ENCODE measurements around the gene MICALL2. TPM values are rescaled to one million over a fixed set of nuclear protein-coding genes. Genes with fewer than 3 reads are reported as not detected.

MICALL2 gene
- polyA plus RNA-seq, 1 experiment = 11.1 TPM

DNA sequence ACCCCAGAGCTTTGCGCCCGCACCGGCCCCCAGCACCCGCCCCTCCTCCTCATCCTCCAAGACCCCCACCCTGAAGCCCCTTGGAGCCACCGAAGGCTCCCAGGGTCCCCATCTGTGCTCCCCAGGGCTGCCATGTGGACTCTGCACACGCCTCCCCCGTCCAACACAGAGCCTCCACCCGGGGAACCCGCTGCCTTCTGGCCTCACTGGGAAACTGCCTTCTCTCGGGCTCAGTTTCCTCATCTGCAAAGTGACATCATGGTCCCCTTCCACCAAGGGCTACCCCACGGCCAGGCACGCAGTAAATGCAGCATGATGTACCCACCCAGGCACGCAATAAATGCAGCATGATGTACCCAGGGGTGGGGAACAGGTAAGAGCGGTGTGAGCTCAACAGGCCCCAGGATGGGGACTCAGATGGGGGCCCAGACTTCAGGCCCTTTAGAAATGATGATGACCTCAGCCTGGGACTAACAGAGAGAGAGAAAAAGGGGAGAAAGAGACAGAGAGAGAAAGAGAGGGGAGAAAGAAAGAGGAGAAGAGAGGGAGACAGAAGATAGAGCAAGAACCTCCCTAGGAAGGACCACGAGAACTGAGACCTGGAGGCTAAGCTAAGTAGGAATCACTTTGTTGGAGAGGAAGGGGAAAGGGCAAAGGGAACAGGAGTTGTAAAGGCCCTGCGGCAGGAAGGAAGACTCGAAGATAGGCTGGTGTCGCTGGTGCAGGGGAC, 2.5 kb upstream of the MICALL2 start:
- POLR2A ChIA-PET = no interaction called here
- no peaks in the 10 kb centered on the region for H3K27me3 ChIP-seq (ENCODE audit: control insufficient read depth, insufficient read depth, low read length)
- H3K36me3 ChIP-seq (ENCODE audit: control insufficient read depth, insufficient read depth, low read length) = no peaks in the 10 kb centered on the region
- no peak for DNase-seq (ENCODE audit: low read depth)
- CTCF ChIA-PET = interaction anchor here (0.7 to 6.5 kb wide), 3 partner anchors 12 to 177 kb away, joined by 3 to 31 read pairs (median 4); no protein-coding TSS in a partner anchor
- TF ChIP-seq, protein P1, sequence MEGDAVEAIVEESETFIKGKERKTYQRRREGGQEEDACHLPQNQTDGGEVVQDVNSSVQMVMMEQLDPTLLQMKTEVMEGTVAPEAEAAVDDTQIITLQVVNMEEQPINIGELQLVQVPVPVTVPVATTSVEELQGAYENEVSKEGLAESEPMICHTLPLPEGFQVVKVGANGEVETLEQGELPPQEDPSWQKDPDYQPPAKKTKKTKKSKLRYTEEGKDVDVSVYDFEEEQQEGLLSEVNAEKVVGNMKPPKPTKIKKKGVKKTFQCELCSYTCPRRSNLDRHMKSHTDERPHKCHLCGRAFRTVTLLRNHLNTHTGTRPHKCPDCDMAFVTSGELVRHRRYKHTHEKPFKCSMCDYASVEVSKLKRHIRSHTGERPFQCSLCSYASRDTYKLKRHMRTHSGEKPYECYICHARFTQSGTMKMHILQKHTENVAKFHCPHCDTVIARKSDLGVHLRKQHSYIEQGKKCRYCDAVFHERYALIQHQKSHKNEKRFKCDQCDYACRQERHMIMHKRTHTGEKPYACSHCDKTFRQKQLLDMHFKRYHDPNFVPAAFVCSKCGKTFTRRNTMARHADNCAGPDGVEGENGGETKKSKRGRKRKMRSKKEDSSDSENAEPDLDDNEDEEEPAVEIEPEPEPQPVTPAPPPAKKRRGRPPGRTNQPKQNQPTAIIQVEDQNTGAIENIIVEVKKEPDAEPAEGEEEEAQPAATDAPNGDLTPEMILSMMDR (IDR thresholded peaks at IDR 0.05; ENCODE audit: insufficient read depth, low read depth, low read length) = no peak
- no peak overlapping the region for H3K4me3 ChIP-seq (ENCODE audit: low read depth, low read length)

DNA sequence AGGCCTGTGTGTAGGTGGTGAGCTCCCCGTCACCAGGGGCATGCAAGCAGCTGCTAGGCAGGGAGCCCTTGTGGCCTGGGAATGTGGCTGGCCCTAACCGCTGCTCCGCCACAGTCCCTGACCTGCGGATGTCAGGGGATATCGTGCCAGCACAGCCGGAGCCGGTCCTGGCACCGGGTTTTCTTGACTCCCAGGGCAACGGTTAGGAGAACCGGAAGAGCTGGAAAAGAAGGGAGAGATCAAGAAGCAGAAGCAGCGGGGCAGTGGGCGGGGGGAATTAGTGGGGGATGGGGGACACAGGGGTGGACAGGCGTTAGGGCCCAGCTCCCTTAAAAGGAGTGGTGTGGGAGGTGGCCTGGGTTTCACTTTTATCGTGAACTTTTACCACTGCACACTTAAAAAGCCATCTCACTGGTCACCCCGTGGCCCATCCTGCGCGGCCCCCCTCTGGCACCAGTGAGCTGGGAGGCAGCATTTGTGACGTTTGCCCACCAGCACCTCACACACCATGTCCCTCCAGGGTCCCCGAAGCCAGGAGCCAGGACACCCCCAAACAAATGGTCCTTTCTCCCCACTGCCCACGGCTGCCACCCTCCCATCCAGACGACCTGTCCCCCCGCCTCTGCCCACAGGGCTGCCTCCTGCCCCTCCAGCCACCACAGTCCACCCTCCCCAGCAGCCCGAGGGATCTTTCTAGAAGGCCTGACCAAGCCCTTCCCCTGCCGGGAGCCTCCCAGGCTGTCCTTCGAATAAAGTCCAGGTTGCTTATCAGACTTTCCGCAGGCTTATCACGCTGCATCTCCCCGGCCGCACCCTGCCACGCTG, 1.8 kb upstream of the MICALL2 start:
- H3K4me3 ChIP-seq (ENCODE audit: low read depth, low read length) = no peak overlapping the region
- H3K27me3 ChIP-seq (ENCODE audit: control insufficient read depth, insufficient read depth, low read length) = no peaks in the 10 kb centered on the region
- no peak for DNase-seq (ENCODE audit: low read depth)
- ChIA-PET CTCF (interaction anchor here (0.7 to 6.5 kb wide), 4 partner anchors 13 to 278 kb away, joined by 3 to 31 read pairs (median 4); no protein-coding TSS in a partner anchor), POLR2A (no interaction called here)
- TF ChIP-seq, protein P1 (IDR thresholded peaks at IDR 0.05; ENCODE audit: insufficient read depth, low read depth, low read length) = no peak
- H3K36me3 ChIP-seq (ENCODE audit: control insufficient read depth, insufficient read depth, low read length) = no peaks in the 10 kb centered on the region

DNA sequence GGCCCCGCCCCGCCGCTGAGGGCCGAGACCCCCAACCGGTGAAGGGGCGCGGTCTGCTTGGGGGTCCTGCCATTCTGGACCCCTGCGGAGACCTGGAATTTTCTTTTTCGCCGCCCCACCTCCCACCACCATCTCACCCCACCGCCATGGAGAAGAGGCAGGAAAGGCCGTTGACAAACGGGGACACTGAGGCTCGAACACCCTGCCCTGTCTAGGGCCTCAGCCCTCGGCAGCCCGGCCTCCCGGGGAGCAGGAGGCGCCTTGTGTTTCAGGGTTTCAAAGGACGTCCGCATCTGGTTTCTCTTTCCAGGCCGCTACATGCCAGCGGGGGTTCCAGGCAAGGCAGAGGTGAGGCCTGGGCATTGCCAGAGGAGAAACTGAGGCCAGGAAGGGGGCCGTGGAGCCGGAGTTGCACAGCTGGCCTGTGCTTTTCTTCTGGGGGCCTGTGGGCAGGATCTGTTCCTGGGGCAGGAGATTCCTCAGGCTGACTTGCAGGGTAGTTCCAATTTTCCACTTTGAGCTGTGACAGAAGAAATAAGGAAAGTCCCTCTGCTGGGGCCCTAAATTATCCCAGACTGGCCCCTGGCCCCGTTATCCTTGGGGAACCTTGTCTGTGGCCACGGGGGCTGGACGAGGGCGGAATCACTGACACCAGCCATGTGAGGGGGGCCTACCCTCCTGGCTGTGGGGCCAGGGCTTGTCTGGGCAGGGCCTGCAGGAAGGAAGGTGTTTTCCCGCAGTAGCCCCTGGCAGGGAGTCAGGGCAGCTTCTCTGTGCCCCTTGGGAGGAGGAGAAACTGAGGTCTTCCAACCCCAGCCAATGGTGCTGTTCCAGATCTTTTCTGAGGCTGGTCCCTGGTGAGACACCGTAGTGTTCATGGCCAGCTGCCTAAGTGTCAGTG, 900 bp upstream of the MICALL2 start:
- TF ChIP-seq, protein P1 (IDR thresholded peaks at IDR 0.05; ENCODE audit: insufficient read depth, low read depth, low read length) = no peak
- Histone ChIP-seq H3K4me3 (ENCODE audit: low read depth, low read length) (peak overlapping the region; percentile 51), H3K27me3 (ENCODE audit: control insufficient read depth, insufficient read depth, low read length) (no peaks in the 10 kb centered on the region), H3K36me3 (ENCODE audit: control insufficient read depth, insufficient read depth, low read length) (no peaks in the 10 kb centered on the region)
- ChIA-PET POLR2A (no interaction called here), CTCF (interaction anchor here (1.1 to 6.5 kb wide), 3 partner anchors 14 to 277 kb away, joined by 3 to 31 read pairs (median 4); no protein-coding TSS in a partner anchor)
- DNase-seq (ENCODE audit: low read depth) = no peak

DNA sequence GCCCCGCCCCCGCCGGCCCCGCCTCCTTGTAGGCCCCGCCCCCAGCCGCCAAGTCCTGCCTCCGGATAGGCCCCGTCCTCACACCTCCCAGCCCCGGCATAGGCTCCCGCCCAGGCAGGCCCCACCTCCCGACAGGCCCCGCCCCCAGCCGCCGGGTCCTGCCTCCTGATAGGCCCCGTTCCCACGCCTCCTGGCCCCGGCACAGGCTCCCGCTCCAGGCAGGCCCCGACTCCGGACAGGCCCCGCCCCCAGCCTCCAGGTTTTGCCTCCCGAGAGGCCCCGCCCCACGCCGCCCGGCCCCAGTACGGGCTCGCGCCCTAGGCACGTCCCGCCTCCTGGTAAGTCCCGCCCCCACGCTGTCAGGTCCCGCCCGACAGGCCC, 232 bp upstream of the MICALL2 start:
- Histone ChIP-seq H3K27me3 (ENCODE audit: control insufficient read depth, insufficient read depth, low read length) (no peaks in the 10 kb centered on the region), H3K4me3 (ENCODE audit: low read depth, low read length) (peak overlapping the region; percentile 92), H3K36me3 (ENCODE audit: control insufficient read depth, insufficient read depth, low read length) (no peaks in the 10 kb centered on the region)
- CTCF ChIA-PET = interaction anchor here (1.5 to 6.5 kb wide), 3 partner anchors 15 to 20 kb away, joined by 4 to 31 read pairs (median 24); no protein-coding TSS in a partner anchor
- DNase-seq (ENCODE audit: low read depth) = peak; percentile 90
- POLR2A ChIA-PET = no interaction called here
- TF ChIP-seq, protein P1 (IDR thresholded peaks at IDR 0.05; ENCODE audit: insufficient read depth, low read depth, low read length) = no peak
